Activated CD8-positive, alpha-beta memory T cell treated with anti-CD3 and anti-CD28 coated beads for 48 hours (primary cell): ENCODE results near the gene LMNB1.
"Not testable (repeated sequence)": the region's sequence is repeated elsewhere in the genome, so short reads cannot be mapped to it uniquely, and the experiment has no call there.

Source experiments
- DNase-seq, 3 experiments: peaks; one replicate each; pipeline ENCODE4 v3.0.0-alpha.2; 2020; ENCODE audit warnings: low read depth in 2 of 3, low spot score in 2 of 3

The LMNB1 gene

DNA sequence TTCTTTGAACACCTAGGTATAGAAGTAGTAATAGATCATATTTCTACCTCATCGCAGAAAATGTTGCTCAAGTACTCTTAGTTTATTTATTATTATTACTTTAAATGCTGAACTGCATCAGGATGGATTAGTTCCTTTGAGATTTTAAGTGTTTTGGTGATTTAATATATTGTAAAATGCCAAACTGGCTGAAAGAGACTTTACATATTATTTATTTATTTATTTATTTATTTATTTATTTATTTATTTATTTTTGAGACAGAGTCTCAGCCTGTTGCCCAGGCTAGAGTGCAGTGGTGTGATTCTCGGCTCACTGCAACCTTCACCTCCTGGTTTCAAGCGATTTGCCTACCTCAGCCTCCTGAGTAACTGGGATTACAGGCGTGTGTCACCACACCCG lies 42.3 kb downstream of the LMNB1 start:
- DNase-seq, result no peak

DNA sequence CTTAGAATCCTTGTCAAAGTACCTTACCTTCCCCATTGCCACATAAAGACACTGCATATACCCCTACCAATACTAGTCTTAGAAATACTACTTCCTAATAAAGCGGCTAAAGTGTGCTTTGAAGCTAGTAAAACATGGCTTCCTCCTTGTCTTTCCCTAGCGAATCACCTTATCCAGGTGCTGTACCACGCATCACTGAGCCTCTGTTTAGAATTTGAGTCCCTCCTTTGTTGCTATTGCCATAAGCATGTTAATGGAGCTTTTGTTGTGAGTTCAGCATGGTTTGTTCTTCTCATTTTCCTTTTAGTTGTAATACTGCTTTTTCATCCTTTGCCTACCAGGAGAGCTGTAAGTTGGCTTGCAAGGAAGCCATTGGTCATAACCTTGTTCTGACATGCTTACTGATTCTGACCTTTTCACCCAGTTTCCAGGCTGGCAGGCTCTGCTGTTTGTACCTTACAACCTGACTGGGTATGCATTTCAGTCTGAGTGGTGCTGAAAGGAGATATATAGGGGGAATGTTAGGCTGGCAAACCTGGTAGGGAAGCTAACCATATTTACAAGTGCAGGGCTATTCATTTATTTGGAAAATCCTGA lies 49.8 kb downstream of the LMNB1 start:
- DNase-seq, result no peak

DNA sequence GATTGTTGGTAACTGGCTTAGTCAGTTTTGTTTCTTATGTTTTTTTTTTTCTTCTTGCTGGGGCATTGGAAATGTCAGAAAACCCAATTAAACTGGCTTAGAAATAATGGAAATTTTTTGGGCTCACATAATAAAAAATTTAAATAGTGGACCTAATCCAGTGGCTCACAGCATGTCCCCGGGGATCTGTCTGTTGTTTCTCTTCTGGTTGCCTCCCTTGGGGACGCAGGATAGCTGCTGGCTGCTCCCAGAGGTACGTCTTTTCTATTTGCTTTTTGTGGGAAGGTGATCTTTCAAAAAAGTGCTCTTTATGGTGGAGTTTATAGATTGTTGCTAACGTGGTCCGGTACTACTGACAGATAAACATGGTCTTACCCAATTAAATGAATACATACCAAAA lies 52.2 kb downstream of the LMNB1 start:
- no peak for DNase-seq

DNA sequence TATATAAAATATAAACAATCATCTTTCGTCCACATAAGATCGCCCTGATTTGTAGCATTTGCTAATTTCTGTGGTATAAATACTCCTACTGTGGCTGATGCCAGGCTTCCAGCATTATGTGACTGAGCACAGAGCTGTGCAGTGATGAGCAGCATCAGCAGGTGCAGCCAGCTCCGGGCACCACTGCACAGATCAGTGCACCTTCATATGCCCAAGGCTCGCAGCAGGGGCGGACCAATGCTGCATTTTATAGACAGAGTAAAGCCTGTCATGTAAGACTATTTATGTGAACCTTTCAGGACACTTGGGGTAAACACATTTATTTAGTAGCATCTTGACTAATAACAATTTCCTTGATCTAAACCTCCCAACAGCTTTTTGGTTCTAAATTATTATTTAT lies 53.1 kb downstream of the LMNB1 start:
- no peak for DNase-seq

- no peak for DNase-seq
Measured at GRCh38 chr5:126831156-126831555, 54.2 kb downstream of the LMNB1 start.

DNA sequence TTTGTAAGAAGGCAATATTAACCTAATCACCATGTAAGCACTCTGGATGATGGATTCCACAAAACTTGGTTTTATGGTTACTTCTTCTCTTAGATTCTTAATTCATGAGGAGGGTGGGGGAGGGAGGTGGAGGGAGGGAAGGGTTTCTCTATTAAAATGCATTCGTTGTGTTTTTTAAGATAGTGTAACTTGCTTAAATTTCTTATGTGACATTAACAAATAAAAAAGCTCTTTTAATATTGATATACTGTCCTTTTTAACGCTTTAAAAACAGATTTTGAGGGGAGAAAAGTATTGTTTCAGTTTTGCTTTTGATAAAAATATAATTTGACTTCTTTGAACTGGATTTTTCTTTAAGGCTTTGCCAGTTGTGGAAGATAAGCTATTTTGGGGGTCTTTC lies 59.8 kb downstream of the LMNB1 start:
- DNase-seq, result no peak

GRCh38 chr5:126837242-126837641 lies 60.3 kb downstream of the LMNB1 start:
- no peak for DNase-seq

- no peak for DNase-seq
Measured at GRCh38 chr5:126837906-126838539, 61.1 kb downstream of the LMNB1 start.

DNA sequence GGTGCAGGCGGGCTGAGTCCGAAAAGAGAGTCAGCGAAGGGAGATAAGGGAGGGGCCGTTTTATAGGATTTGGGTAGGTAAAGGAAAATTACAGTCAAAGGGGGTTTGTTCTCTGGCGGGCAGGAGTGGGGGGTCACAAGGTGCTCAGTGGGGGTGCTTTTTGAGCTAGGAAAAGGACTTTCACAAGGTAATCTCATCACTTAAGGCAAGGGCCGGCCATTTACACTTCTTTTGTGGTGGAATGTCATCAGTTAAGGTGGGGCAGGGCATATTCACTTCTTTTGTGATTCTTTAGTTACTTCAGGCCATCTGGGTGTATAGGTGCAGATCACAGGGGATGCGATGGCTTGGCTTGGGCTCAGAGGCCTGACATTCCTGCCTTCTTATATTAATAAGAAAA lies 62.5 kb downstream of the LMNB1 start:
- not testable (repeated sequence) for DNase-seq

GRCh38 chr5:126843375-126843774 lies 66.4 kb downstream of the LMNB1 start:
- not testable (repeated sequence) for DNase-seq

GRCh38 chr5:126845470-126846070 lies 68.6 kb downstream of the LMNB1 start:
- DNase-seq, result not testable (repeated sequence)

- no peak for DNase-seq
Measured at GRCh38 chr5:126846344-126846743, 69.4 kb downstream of the LMNB1 start.

DNA sequence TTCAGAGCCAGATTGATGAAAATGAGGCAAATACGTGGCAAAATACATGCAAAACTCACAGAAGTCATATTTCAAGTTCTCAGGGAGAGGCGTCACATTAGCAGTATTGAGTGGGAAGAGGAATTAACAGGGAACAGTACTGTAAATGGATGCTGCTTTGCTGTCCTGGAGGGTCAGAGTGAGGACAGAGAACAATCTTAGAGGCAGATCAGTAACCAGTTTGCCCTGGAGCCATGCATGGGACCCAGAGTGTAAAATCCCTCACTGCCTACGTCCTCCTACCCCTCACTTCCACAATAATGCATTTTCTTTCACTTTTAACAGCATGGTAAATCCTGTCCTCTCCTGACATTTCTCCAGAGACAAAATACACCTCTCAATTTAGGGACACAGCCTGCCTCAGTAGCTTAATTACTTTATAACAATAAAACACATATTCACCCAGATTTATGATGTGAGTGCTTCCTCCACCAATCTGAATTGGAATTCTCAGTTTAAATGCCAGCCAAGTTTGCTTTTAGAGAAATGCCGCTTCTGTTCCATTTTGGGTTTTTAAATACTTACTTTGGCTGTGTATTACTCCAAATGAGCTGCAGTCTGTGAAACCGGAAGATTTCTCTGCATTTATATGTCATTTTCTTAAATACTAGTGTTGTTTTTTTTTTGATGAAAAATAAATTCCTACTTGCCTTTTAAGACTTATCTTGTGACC lies 70.0 kb downstream of the LMNB1 start:
- DNase-seq, result no peak

DNA sequence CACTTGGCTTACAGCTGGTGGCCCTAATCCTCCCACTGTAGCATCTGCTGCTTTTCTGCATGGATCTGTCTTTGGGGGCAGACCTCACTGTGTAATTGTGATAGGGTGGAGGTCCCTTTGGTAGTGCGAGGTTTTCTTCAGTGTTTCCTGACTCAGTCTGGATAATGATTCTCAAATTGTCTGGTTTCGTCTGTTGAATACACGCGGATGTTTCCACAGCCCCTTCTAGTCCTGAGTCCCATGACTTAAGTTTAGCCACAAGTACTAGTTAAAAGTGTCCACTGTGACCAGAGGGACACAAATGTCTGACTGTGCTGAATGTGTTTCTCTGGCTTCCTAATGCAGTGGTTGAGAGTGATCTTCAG lies 70.5 kb downstream of the LMNB1 start:
- DNase-seq, result no peak

GRCh38 chr5:126847826-126848251 lies 70.9 kb downstream of the LMNB1 start:
- DNase-seq, result no peak

GRCh38 chr5:126848253-126848652 lies 71.3 kb downstream of the LMNB1 start:
- no peak for DNase-seq

DNA sequence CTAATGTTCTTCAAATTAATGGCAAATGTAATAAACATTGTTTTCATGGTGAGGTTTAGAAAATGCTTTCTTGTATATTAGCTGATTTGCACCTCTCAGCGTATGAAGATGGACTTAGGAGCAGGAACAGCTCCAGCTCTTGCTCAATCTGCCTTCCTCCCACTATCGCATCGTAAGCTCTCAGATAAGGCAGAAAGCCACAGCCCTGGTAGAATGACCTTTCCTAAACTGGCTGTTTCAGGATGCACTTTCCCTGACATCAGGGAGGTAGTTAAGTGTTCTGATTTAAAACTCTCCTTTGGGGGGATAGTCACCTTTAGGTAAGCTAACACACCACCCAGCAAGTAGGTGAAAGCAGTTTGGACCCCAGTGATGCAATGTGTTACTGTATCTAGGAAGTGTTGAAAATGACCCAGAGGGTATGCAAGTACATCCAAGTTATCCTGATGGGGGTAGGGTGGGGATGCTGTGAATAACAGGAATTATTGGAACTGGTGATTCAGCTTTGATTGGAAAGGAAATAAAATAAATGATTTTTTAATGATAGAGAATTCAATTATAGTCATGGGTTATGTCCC lies 72.3 kb downstream of the LMNB1 start:
- no peak for DNase-seq

- DNase-seq, result no peak
Measured at GRCh38 chr5:126851501-126852011, 74.6 kb downstream of the LMNB1 start.

DNA sequence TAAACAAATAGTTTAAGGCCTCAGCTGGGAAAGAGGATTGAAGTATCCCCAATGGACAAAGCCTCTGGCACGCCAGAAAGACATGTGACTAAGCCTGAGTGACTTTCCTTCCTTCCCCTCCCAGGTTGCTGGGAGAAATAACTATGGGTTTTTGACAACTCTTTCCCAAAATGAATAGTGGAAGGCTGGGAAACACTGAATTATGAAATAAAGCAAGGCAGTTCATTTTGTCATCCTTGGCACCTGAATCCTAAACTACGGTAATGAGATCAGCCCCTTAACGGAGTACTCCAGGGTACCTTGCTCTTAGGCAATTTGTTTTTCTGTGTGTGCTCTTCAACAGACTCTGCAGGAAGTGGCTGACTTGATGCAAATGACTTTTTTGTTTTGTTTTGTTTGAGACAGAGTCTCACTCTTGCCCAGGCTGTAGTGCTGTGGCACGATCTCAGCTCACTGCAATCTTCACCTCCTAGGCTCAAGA lies 75.2 kb downstream of the LMNB1 start:
- no peak for DNase-seq

DNA sequence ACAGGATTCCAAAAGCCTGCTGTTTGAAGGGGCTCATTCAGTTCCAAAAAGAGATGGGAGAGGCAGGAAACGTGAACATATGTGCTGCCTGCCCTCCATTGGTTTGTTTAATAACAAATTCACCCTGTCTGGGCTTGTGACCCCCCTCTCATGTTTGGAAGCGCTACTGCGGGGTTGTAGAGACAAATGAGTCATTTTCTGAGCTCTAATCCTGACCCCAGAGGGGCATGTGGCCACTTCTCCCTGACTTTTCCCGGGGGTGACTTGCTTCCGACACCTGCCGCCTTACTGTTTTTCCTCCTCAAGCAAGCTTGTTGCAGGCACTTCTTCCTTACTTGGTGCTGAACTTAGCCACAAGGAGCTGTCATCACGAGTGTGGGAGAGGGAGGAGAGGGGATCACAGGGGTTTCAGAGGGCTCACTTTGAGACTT lies 75.9 kb downstream of the LMNB1 start:
- DNase-seq, result no peak

DNA sequence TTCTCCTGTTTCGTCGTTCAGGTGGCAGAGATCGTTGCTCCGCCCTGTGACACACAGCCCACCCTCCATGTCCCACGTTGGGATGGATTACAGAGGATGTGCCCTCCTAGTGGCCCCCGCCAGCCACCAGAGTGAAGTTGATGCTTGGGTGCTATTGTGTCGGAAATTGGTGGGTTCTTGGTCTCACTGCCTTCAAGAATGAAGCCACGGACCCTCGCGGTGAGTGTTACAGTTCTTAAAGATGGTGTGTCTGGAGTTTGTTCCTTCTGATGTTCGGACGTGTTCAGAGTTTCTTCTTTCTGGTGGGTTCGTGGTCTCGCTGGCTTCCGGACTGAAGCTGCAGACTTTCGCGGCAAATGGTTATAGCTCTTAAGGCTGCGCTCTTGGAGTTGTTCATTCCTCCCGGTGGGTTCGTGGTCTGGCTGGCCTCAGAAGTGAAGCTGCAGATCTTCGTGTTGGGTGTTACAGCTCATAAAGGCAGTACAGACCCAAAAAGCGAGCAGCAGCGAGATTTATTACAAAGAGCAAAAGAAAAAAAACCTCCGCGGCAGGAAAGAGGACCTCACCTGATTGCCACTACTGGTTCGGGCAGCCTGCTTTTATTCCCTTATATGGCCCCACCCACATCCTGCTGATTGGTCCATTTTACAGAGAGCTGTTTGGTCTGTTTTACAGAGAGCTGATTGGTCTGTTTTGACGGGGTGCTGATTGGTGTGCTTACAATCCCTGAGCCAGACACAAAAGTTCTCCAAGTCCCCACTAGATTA lies 76.8 kb downstream of the LMNB1 start:
- DNase-seq, result not testable (repeated sequence)
